ENCODE data around the gene IZUMO1. TPM values are rescaled to one million over a fixed set of nuclear protein-coding genes. Genes with fewer than 3 reads are reported as not detected.

IZUMO1 gene
- total RNA-seq, result not detected in 2 replicates

DNA sequence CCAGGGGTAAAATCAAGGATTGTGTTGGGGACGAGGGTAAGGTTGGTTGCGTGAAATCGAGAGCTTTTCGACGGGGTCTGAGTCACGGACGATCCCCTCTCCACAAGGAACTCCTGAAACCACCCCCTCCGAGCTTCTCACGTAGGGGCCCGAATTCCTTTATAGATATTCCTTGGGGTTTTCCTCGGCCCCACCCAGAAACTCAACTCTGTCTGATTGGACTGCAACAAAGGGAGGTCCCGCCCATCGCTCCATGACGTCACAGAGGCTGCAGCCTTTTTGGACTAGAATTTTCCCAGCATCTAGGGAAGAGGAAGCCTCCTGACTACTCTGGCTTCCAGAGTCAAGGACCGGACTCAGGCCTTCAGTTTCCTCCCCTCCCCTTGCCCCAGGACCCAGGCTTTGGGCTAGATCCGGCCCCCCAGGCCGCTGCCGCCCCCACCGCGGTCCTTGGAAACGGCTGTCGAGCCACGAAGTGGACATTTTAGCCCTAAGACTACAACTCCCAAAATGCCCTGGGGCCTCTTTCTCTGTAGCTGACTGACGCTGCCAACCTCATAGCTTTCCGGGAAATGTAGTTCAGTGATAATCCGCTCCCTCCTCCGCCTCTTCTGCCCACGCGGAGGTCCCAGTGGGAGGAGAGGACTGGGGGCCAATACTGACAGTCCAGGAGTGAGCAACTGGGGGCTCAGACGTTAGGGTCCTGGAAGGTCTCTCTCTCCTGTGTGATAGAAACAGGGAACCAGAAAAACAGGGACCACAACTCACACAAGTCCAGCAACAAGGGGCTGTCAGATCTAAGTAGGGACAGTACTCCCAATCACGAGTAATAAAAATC lies at the start of gene IZUMO1:
TSS of gene IZUMO1 (minus strand) at position 172 of the 838 bp plus-strand sequence. CDS start 1,050 bp downstream, outside the sequence.

GRCh38 chr19:48755084-48755641 lies 8.5 kb upstream of the IZUMO1 start, which contains the start of gene FGF21:
Gene FGF21, plus strand, starts transcription at chr19:48755524. Its CDS starts 713 bp downstream, at chr19:48756237.

DNA sequence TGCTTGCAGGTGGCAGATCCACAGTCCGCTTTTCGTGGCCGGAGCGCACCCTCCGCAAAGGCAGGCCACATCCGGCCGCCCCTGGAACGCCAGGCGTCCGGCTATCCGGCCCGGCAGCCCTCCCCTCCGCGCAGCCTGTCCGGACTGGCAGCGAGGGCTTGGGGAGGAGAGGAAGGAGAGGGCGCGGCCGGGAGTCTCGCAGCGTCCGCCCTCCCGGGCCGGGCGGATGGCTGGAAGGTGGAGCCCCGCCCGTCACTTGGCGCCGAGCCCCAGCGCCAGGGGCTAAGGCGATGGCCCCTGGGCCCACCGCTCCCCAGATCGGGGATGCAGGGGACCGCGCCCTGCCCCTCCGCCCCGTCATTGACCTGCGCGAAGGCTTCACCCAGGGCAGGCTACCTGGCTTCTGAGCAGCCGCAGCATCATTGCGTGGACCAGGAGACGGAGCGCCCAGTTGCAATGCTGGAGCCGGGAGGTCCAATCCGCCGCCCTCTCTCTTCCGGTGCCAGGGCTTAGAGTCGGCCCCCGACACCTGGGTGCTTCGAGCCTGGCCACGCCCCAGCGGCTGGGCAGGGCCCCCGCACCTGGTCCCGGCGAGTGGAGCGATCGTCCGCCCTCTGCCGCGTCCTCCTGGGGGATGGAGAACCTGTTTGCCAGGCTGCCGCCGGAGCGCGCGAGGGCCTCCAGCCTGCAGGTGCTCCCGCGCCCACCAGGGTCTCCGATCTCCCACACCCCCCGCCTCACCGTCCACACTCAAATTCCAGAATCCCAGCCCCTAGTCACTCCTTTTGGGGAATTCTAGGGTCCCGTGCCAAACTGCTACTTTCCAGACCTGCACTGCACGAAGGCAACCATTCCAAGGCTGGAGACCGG lies 6.0 kb upstream of the IZUMO1 start, which contains the start of gene FUT1:
TSS of gene FUT1 (minus strand) at position 146 of the 870 bp plus-strand sequence. CDS start 1,360 bp downstream, outside the sequence.

GRCh38 chr19:48740164-48740972 lies 6.3 kb downstream of the IZUMO1 start, which contains the start of gene RASIP1:
Gene RASIP1, minus strand, starts transcription at chr19:48740610. Its CDS starts 328 bp downstream, at chr19:48740282.

GRCh38 chr19:48719263-48720171 lies 27.2 kb downstream of the IZUMO1 start, which contains the start of gene MAMSTR:
Gene MAMSTR, minus strand, starts transcription at chr19:48719725. Its CDS starts 694 bp downstream, at chr19:48719031.

DNA sequence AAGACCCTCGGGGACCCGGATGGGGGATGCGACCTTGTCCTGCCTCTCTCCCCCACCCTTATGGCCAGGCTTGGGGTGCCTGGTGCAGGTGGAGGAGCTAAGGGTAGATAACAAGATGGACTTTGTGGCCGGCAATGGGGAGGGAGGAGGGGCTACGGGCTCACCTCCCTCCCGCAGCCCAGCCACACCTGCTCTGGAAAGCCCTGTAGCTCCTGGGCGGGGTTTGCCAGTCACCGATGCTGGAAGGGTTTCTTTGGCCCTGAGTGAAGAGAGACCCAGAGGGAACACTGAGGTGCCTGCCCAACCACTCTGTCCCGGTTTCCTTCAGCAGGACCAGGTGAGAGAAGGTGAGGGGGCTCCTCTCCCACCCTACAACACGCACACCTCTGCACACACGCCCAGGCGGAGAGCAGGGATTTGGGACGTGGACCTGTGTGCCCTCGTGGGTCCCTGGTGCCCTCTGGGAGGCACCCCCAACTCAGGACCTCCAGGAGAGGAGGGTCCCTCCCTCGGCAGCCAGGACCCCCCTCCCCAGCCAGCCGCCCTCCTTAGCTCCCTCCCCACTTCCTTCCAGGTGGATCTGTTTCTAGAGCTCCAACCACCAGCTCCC lies 50.9 kb downstream of the IZUMO1 start, which contains the start of gene FUT2:
TSS of gene FUT2 (plus strand) at position 229 of the 610 bp plus-strand sequence. CDS start 6,986 bp downstream, outside the sequence.

Other genes starting within 250 kb of the IZUMO1 start
- 0.09 and 0.14 TPM in 2 replicates for gene LMTK3, start 235.1 kb downstream of the IZUMO1 start, total RNA-seq
- gene SULT2B1, start 194.7 kb downstream of the IZUMO1 start, total RNA-seq, result 0.09 and 0.28 TPM in 2 replicates
- gene SPACA4, start 140.2 kb downstream of the IZUMO1 start, total RNA-seq, result 0.14 TPM in 1 of 2 replicates, not detected in the other
- 0.28 and 0.46 TPM in 2 replicates for gene FAM83E, start 131.8 kb downstream of the IZUMO1 start, total RNA-seq
- gene RPL18, start 127.7 kb downstream of the IZUMO1 start, total RNA-seq, result 2,327 and 2,594 TPM in 2 replicates
- 4.7 and 5.6 TPM in 2 replicates for gene SPHK2, start 127.4 kb downstream of the IZUMO1 start, total RNA-seq
- gene DBP, start 109.5 kb downstream of the IZUMO1 start, total RNA-seq, result 4.6 and 6.5 TPM in 2 replicates
- 0.43 and 0.46 TPM in 2 replicates for gene CA11, start 100.7 kb downstream of the IZUMO1 start, total RNA-seq
- not detected in 2 replicates for gene NTN5, start 73.9 kb downstream of the IZUMO1 start, total RNA-seq
- not detected in 2 replicates for gene FUT2, start 50.9 kb downstream of the IZUMO1 start, total RNA-seq
- 0.28 TPM in 2 replicates for gene MAMSTR, start 27.2 kb downstream of the IZUMO1 start, total RNA-seq
- gene RASIP1, start 6.3 kb downstream of the IZUMO1 start, total RNA-seq, result 1.3 and 2.3 TPM in 2 replicates
- gene FUT1, start 5.7 kb upstream of the IZUMO1 start, total RNA-seq, result 0.28 TPM in 2 replicates
- gene FGF21, start 8.6 kb upstream of the IZUMO1 start, total RNA-seq, result 0.14 and 0.28 TPM in 2 replicates
- gene BCAT2, start 64.1 kb upstream of the IZUMO1 start, total RNA-seq, result 26.6 and 28.4 TPM in 2 replicates
- gene HSD17B14, start 89.6 kb upstream of the IZUMO1 start, total RNA-seq, result 6.8 and 7.3 TPM in 2 replicates
- gene PLEKHA4, start 121.7 kb upstream of the IZUMO1 start, total RNA-seq, result 6.5 and 10.6 TPM in 2 replicates
- 51.6 and 53.1 TPM in 2 replicates for gene PPP1R15A, start 125.5 kb upstream of the IZUMO1 start, total RNA-seq
- gene TULP2, start 151.8 kb upstream of the IZUMO1 start, total RNA-seq, result 0.28 and 0.55 TPM in 2 replicates
- gene NUCB1, start 153.4 kb upstream of the IZUMO1 start, total RNA-seq, result 117 and 149 TPM in 2 replicates
- gene DHDH, start 186.8 kb upstream of the IZUMO1 start, total RNA-seq, result 0.14 and 0.18 TPM in 2 replicates
- gene BAX, start 208.0 kb upstream of the IZUMO1 start, total RNA-seq, result 77.2 and 141 TPM in 2 replicates
- 5,813 and 7,581 TPM in 2 replicates for gene FTL, start 218.4 kb upstream of the IZUMO1 start, total RNA-seq
- 29.0 and 45.9 TPM in 2 replicates for gene GYS1, start 246.4 kb upstream of the IZUMO1 start, total RNA-seq
- 201 and 206 TPM in 2 replicates for gene RUVBL2, start 247.0 kb upstream of the IZUMO1 start, total RNA-seq